Stomach smooth muscle (tissue), 2 donors: Measurements from ENCODE around the gene MMEL1.

ENCODE experiments used
- H3K27ac ChIP-seq: one replicate; pipeline ENCODE4 v1.7.0; 2013; ENCODE audit warnings: mild to moderate bottlenecking, low read length, inconsistent platforms
- H3K27me3 ChIP-seq, 2 donors: one replicate each; pipeline ENCODE4 v1.7.0; 2013; ENCODE audit warnings: low read length in 2 of 2; ENCODE audit not compliant: insufficient read depth in 2 of 2, control insufficient read depth in 1 of 2
- H3K36me3 ChIP-seq, 2 donors: one replicate each; pipeline ENCODE4 v1.7.0; 2013; ENCODE audit warnings: low read length in 2 of 2; ENCODE audit not compliant: control insufficient read depth in 2 of 2, insufficient read depth in 2 of 2
- H3K4me1 ChIP-seq: one replicate; pipeline ENCODE4 v1.7.0; 2013; ENCODE audit warnings: low read length; ENCODE audit not compliant: control insufficient read depth, insufficient read depth
- H3K4me3 ChIP-seq, 2 donors: one replicate each; pipeline ENCODE4 v1.7.0; 2013; ENCODE audit warnings: low read length in 2 of 2
- H3K9ac ChIP-seq, 2 donors: one replicate each; pipeline ENCODE4 v1.7.0; 2013; ENCODE audit warnings: low read length in 2 of 2, mild to moderate bottlenecking in 1 of 2
- H3K9me3 ChIP-seq, 2 donors: one replicate each; pipeline ENCODE4 v1.7.0; 2013; ENCODE audit warnings: low read length in 2 of 2; ENCODE audit not compliant: control insufficient read depth in 2 of 2
- donor health status: healthy.
- donor health status: Pancreatic carcinoma.

MMEL1 gene

GRCh38 chr1:2641381-2642130 lies 8.7 kb upstream of the MMEL1 start:
- H3K9ac ChIP-seq: peak overlapping the region; percentile 78 to 85
- H3K9me3 ChIP-seq: peaks cover 0 to under 1% of the 10 kb centered on the region in 2 donors
- H3K4me3 ChIP-seq: peak overlapping the region; percentile 69 to 86
- no peak overlapping the region for H3K27ac ChIP-seq
- peaks cover 11 to 13% of the 10 kb centered on the region in 2 donors for H3K27me3 ChIP-seq
- H3K4me1 ChIP-seq: peaks cover 19% of the 10 kb centered on the region
- no peaks in the 10 kb centered on the region for H3K36me3 ChIP-seq

GRCh38 chr1:2640626-2641025 lies 7.8 kb upstream of the MMEL1 start:
- Histone ChIP-seq H3K27ac (no peak overlapping the region), H3K4me3 (no peak overlapping the region), H3K9me3 (no peaks in the 10 kb centered on the region), H3K36me3 (no peaks in the 10 kb centered on the region), H3K4me1 (peaks cover 19% of the 10 kb centered on the region), H3K9ac (no peak overlapping the region), H3K27me3 (peaks cover 13 to 19% of the 10 kb centered on the region in 2 donors)

- Histone ChIP-seq H3K36me3 (no peaks in the 10 kb centered on the region), H3K9ac (no peak overlapping the region), H3K27ac (no peak overlapping the region), H3K27me3 (peaks cover 19 to 26% of the 10 kb centered on the region in 2 donors), H3K9me3 (no peaks in the 10 kb centered on the region), H3K4me3 (no peak overlapping the region), H3K4me1 (peaks cover 19% of the 10 kb centered on the region)
These were observed 7.0 kb upstream of the MMEL1 start for GRCh38 chr1:2639607-2640521.

GRCh38 chr1:2639203-2639602 lies 6.4 kb upstream of the MMEL1 start:
- Histone ChIP-seq H3K27ac (no peak overlapping the region), H3K9me3 (no peaks in the 10 kb centered on the region), H3K27me3 (peaks cover 21 to 29% of the 10 kb centered on the region in 2 donors), H3K9ac (no peak overlapping the region), H3K4me1 (peaks cover 19% of the 10 kb centered on the region), H3K36me3 (no peaks in the 10 kb centered on the region), H3K4me3 (no peak overlapping the region)

GRCh38 chr1:2638466-2639115 lies 5.8 kb upstream of the MMEL1 start:
- H3K27ac ChIP-seq: no peak overlapping the region
- no peak overlapping the region for H3K4me3 ChIP-seq
- peaks cover 27 to 35% of the 10 kb centered on the region in 2 donors for H3K27me3 ChIP-seq
- H3K4me1 ChIP-seq: peaks cover 19% of the 10 kb centered on the region
- H3K9ac ChIP-seq: no peak overlapping the region
- no peaks in the 10 kb centered on the region for H3K9me3 ChIP-seq
- H3K36me3 ChIP-seq: no peaks in the 10 kb centered on the region

- H3K4me1 ChIP-seq: peaks cover 11% of the 10 kb centered on the region
- H3K27me3 ChIP-seq: peaks cover 34 to 43% of the 10 kb centered on the region in 2 donors
- H3K36me3 ChIP-seq: no peaks in the 10 kb centered on the region
- H3K9me3 ChIP-seq: no peaks in the 10 kb centered on the region
- no peak overlapping the region for H3K4me3 ChIP-seq
- H3K27ac ChIP-seq: no peak overlapping the region
- H3K9ac ChIP-seq: no peak overlapping the region
These were observed 4.8 kb upstream of the MMEL1 start for GRCh38 chr1:2637442-2638145.

GRCh38 chr1:2636733-2637132 lies 3.9 kb upstream of the MMEL1 start:
- peaks cover 3% of the 10 kb centered on the region for H3K4me1 ChIP-seq
- H3K36me3 ChIP-seq: no peaks in the 10 kb centered on the region
- H3K4me3 ChIP-seq: no peak overlapping the region
- H3K9ac ChIP-seq: no peak overlapping the region
- no peaks in the 10 kb centered on the region for H3K9me3 ChIP-seq
- H3K27me3 ChIP-seq: peaks cover 38 to 49% of the 10 kb centered on the region in 2 donors
- H3K27ac ChIP-seq: no peak overlapping the region

- peaks cover 45 to 56% of the 10 kb centered on the region in 2 donors for H3K27me3 ChIP-seq
- no peak overlapping the region for H3K4me3 ChIP-seq
- H3K4me1 ChIP-seq: peaks cover 2% of the 10 kb centered on the region
- no peak overlapping the region for H3K27ac ChIP-seq
- H3K9ac ChIP-seq: no peak overlapping the region
- H3K36me3 ChIP-seq: no peaks in the 10 kb centered on the region
- H3K9me3 ChIP-seq: no peaks in the 10 kb centered on the region
These were observed 2.7 kb upstream of the MMEL1 start for GRCh38 chr1:2635361-2636010.

- H3K36me3 ChIP-seq: no peaks in the 10 kb centered on the region
- H3K27ac ChIP-seq: no peak overlapping the region
- H3K27me3 ChIP-seq: peaks cover 56 to 68% of the 10 kb centered on the region in 2 donors
- no peak overlapping the region for H3K4me3 ChIP-seq
- H3K4me1 ChIP-seq: peaks cover 2% of the 10 kb centered on the region
- no peaks in the 10 kb centered on the region for H3K9me3 ChIP-seq
- no peak overlapping the region for H3K9ac ChIP-seq
These were observed 1.2 kb upstream of the MMEL1 start for GRCh38 chr1:2633936-2634491.
